ENCODE data around the gene LACC1. TPM values are rescaled to one million over a fixed set of nuclear protein-coding genes. Genes with fewer than 3 reads are reported as not detected.

The LACC1 gene
- total RNA-seq, 1 experiment from 2014 or later: 3.7 TPM

DNA sequence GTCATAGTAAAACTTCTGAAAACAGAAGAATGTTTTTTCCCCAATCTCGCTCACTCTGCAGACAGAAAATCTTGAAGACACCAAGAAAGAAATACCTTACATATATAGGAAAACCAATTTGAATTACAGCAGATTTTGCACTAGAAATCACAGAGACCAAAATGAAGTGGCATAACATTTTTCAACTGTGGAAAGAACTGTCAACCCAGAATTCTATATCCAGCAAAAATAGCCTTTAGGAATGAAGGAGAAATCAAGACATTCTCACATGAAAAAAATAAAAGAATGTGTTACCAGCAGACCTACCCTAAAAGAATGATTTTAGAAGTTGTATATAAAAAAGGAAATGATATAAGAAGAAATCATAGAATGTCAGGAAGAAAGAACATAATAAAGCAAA is 28.8 kb upstream of the LACC1 start:
- Histone ChIP-seq H4K5ac (ENCODE audit: insufficient read length, low read depth, low read length) (no peak overlapping the region), H3K18ac (ENCODE audit: insufficient read length, low read depth, low read length) (no peak overlapping the region), H2BK20ac (ENCODE audit: low read depth, low read length, poor library complexity, severe bottlenecking) (no peak overlapping the region), H2BK12ac (ENCODE audit: insufficient read length, low read depth, low read length) (no peak overlapping the region), H4K8ac (replicated peaks; ENCODE audit: insufficient read length, low read depth, low read length) (no peak overlapping the region), H2BK15ac (ENCODE audit: low read depth, low read length) (no peak overlapping the region), H3K9me3 (ENCODE audit: control insufficient read depth, low read depth, low read length) (peaks cover 5% of the 10 kb centered on the region), H3K23ac (ENCODE audit: insufficient read length, low read depth, low read length) (no peak overlapping the region), H3K79me2 (ENCODE audit: insufficient read depth, low read length) (no peaks in the 10 kb centered on the region), H3K4ac (ENCODE audit: low read depth, low read length) (no peak overlapping the region), H3K27me3 (ENCODE audit: insufficient read depth, low read length) (no peaks in the 10 kb centered on the region), H2BK5ac (ENCODE audit: insufficient read length, low read length) (no peak overlapping the region), H3K4me1 (ENCODE audit: insufficient read depth, low read length) (no peaks in the 10 kb centered on the region), H3K4me2 (ENCODE audit: insufficient read depth, insufficient read length, low read length) (no peak overlapping the region), H3K79me1 (ENCODE audit: insufficient read depth, low read depth, low read length, poor library complexity, severe bottlenecking) (no peaks in the 10 kb centered on the region), H3K9ac (ENCODE audit: extremely low read depth, insufficient read length, low read length) (no peak overlapping the region), H4K91ac (ENCODE audit: insufficient read length, low read depth, low read length) (no peak overlapping the region), H2AK5ac (ENCODE audit: insufficient read length, low read length) (no peak overlapping the region), H4K20me1 (ENCODE audit: control insufficient read depth, insufficient read depth, insufficient read length) (no peaks in the 10 kb centered on the region), H3K56ac (ENCODE audit: insufficient read length, low read depth, low read length) (no peak overlapping the region), H2AFZ (ENCODE audit: low read length) (no peak overlapping the region), H3K27ac (ENCODE audit: insufficient read length, low read depth, low read length) (no peak overlapping the region), H3K14ac (ENCODE audit: insufficient read depth, low read length) (no peak overlapping the region), H3T11ph (ENCODE audit: low read length) (no peak overlapping the region), H3K23me2 (ENCODE audit: insufficient read length, low read depth, low read length, poor library complexity, severe bottlenecking) (no peaks in the 10 kb centered on the region), H2BK120ac (ENCODE audit: low read depth, low read length, poor library complexity, severe bottlenecking) (no peak overlapping the region)
- Mint-ChIP-seq H3K9me3 (peaks cover 51 to 55% of the 10 kb centered on the region in 2 experiments), H3K4me1 (no peaks in the 10 kb centered on the region), H3K27ac (no peak overlapping the region), H3K36me3 (ENCODE audit: insufficient read depth in 1 of 3, low read depth in 3 of 3) (peaks cover 57 to 61% (median 60%) of the 10 kb centered on the region in 3 experiments), H3K4me3 (no peak overlapping the region), H3K27me3 (ENCODE audit: low read depth) (no peaks in the 10 kb centered on the region; the same call in 1 of the 2 replicates)
- TF ChIP-seq CTCF (conservative IDR thresholded peaks at IDR 0.05): no peak
- no CpG with 5 or more reads among the region's 1 CpG for WGBS (ENCODE audit: extremely low coverage, insufficient read length, low lambda C conversion rate)
- no peak for DNase-seq

Data from H9 (cell line).